Vagina (tissue), 2 donors: ENCODE results near the gene NMRAL1. TPM values are rescaled to one million over a fixed set of nuclear protein-coding genes. Genes with fewer than 3 reads are reported as not detected.

Experiments used
- DNase-seq, 2 donors: peaks; one replicate each; pipeline ENCODE4 v3.0.0-alpha.2; 2017; ENCODE audit errors: extremely low spot score in 2 of 2
- H3K27ac ChIP-seq: fragments of 200-600 bp; sonication (generic); one replicate; pipeline ENCODE4 v1.5.1; 2019
- H3K27me3 ChIP-seq: fragments of 200-600 bp; sonication (generic); one replicate; pipeline ENCODE4 v1.5.1; 2019
- H3K36me3 ChIP-seq, 2 donors: fragments of 200-600 bp; sonication (generic); one replicate each; pipeline ENCODE4 v1.5.1; 2017 to 2019
- H3K4me1 ChIP-seq: fragments of 200-600 bp; sonication (generic); one replicate; pipeline ENCODE4 v1.5.1; 2019
- H3K4me3 ChIP-seq, 2 donors: fragments of 200-600 bp; sonication (generic); 1 replicate in 1 of 2; 2 replicates in 1 of 2; pipeline ENCODE4 v1.5.1; 2016 to 2019
- H3K9me3 ChIP-seq: fragments of 200-600 bp; sonication (generic); one replicate; pipeline ENCODE4 v1.5.1; 2019
- CTCF ChIP-seq, 3 experiments: fragments of 450-650 bp in 2 of 3; fragments of 200-600 bp in 1 of 3; sonication (generic) in 1 of 3; IDR thresholded peaks; one replicate each; pipeline ENCODE4 v1.5.1; 2017 to 2019; ENCODE audit warnings: antibody characterized with exemption in 3 of 3, mild to moderate bottlenecking in 2 of 3, moderate library complexity in 2 of 3
- POLR2A ChIP-seq, 2 donors: fragments of 450-650 bp; IDR thresholded peaks; one replicate each; pipeline ENCODE4 v1.6.1; 2017; ENCODE audit warnings: antibody characterized with exemption in 2 of 2, mild to moderate bottlenecking in 2 of 2, moderate library complexity in 2 of 2
- POLR2AphosphoS5 ChIP-seq, 2 donors: sonication (generic); formaldehyde crosslinking; IDR thresholded peaks; one replicate each; pipeline ENCODE4 v1.9.0; 2017; ENCODE audit warnings: antibody characterized with exemption in 2 of 2, mild to moderate bottlenecking in 2 of 2, low read depth in 1 of 2; ENCODE audit not compliant: insufficient read depth in 1 of 2
- intact Hi-C: fragments of 100-400 bp; cut with DNase I; formaldehyde crosslinking; loops from one replicate; pipeline ENCODE4 v1.15.1; 2023
- total RNA-seq: library from RNA; depleted of rRNA; stranded (reverse); fragments of >200 nt; gene quantifications from one replicate; pipeline ENCODE4 v1.2.3, GENCODE V29; 2016

The NMRAL1 gene
- total RNA-seq, 1 donor from 2014 or later: 35.6 TPM

GRCh38 chr16:4481963-4482362, 7.5 kb upstream of the NMRAL1 start:
- intact Hi-C loops: no loop called here
- H3K27ac ChIP-seq: no peak overlapping the region
- peaks cover 0 to 4% of the 10 kb centered on the region in 2 donors for H3K36me3 ChIP-seq
- peaks cover 8% of the 10 kb centered on the region for H3K4me1 ChIP-seq
- H3K9me3 ChIP-seq: no peaks in the 10 kb centered on the region
- no peak overlapping the region for H3K4me3 ChIP-seq
- TF ChIP-seq POLR2A (IDR thresholded peaks at IDR 0.05) (no peak), POLR2AphosphoS5 (IDR thresholded peaks at IDR 0.05; ENCODE audit: insufficient read depth in 1 of 2, low read depth in 1 of 2) (no peak), CTCF (IDR thresholded peaks at IDR 0.05) (no peak)
- no peak for DNase-seq
- H3K27me3 ChIP-seq: no peaks in the 10 kb centered on the region

- no peak overlapping the region for H3K4me3 ChIP-seq
- no peaks in the 10 kb centered on the region for H3K27me3 ChIP-seq
- intact Hi-C loops: no loop called here
- H3K9me3 ChIP-seq: no peaks in the 10 kb centered on the region
- peaks cover 0 to 4% of the 10 kb centered on the region in 2 donors for H3K36me3 ChIP-seq
- no peak overlapping the region for H3K27ac ChIP-seq
- TF ChIP-seq POLR2A (IDR thresholded peaks at IDR 0.05) (no peak), POLR2AphosphoS5 (IDR thresholded peaks at IDR 0.05; ENCODE audit: insufficient read depth in 1 of 2, low read depth in 1 of 2) (no peak), CTCF (IDR thresholded peaks at IDR 0.05) (no peak)
- H3K4me1 ChIP-seq: peaks cover 9% of the 10 kb centered on the region
- no peak for DNase-seq
Observed at GRCh38 chr16:4481526-4481925, 7.1 kb upstream of the NMRAL1 start.

- intact Hi-C loops: no loop called here
- no peaks in the 10 kb centered on the region for H3K27me3 ChIP-seq
- H3K4me1 ChIP-seq: peaks cover 36% of the 10 kb centered on the region
- H3K9me3 ChIP-seq: no peaks in the 10 kb centered on the region
- H3K4me3 ChIP-seq: no peak overlapping the region
- TF ChIP-seq POLR2A (IDR thresholded peaks at IDR 0.05): no peak
- no peak for TF ChIP-seq CTCF (IDR thresholded peaks at IDR 0.05)
- TF ChIP-seq POLR2AphosphoS5 (IDR thresholded peaks at IDR 0.05; ENCODE audit: insufficient read depth in 1 of 2, low read depth in 1 of 2): peak in 1 of 2 donors; percentile 17
- no peaks in the 10 kb centered on the region for H3K36me3 ChIP-seq
- DNase-seq: no peak
- no peak overlapping the region for H3K27ac ChIP-seq
Observed at GRCh38 chr16:4477966-4478365, 3.5 kb upstream of the NMRAL1 start.

- Histone ChIP-seq H3K9me3 (no peaks in the 10 kb centered on the region), H3K4me3 (peak within 1 kb of the TSS; percentile 80 to 85), H3K27me3 (no peaks in the 10 kb centered on the region), H3K4me1 (peaks cover 37% of the 10 kb centered on the region), H3K36me3 (no peaks in the 10 kb centered on the region), H3K27ac (peak within 1 kb of the TSS; percentile 84)
- TF ChIP-seq POLR2A (IDR thresholded peaks at IDR 0.05): peak in 1 of 2 donors; percentile 76
- peak in 1 of 3 experiments; percentile 5 for TF ChIP-seq CTCF (IDR thresholded peaks at IDR 0.05)
- TF ChIP-seq POLR2AphosphoS5 (IDR thresholded peaks at IDR 0.05; ENCODE audit: insufficient read depth in 1 of 2, low read depth in 1 of 2): peak; percentile 69 to 84
- intact Hi-C loops: no loop called here
- DNase-seq: peak in 1 of 2 donors; percentile 92
Observed at GRCh38 chr16:4475880-4476788, 1.7 kb upstream of the NMRAL1 start, which contains the start of gene HMOX2. Gene HMOX2 (plus strand): TSS chr16:4476398. CDS start chr16:4505525, 29,127 bp downstream.

GRCh38 chr16:4472880-4473279, 1.5 kb downstream of the NMRAL1 start:
- H3K9me3 ChIP-seq: no peaks in the 10 kb centered on the region
- intact Hi-C loops: no loop called here
- no peak for TF ChIP-seq POLR2AphosphoS5 (IDR thresholded peaks at IDR 0.05; ENCODE audit: insufficient read depth in 1 of 2, low read depth in 1 of 2)
- TF ChIP-seq CTCF (IDR thresholded peaks at IDR 0.05): no peak
- TF ChIP-seq POLR2A (IDR thresholded peaks at IDR 0.05): no peak
- no peak for DNase-seq
- no peak overlapping the region for H3K4me3 ChIP-seq
- H3K4me1 ChIP-seq: peaks cover 37% of the 10 kb centered on the region
- H3K27me3 ChIP-seq: no peaks in the 10 kb centered on the region
- H3K27ac ChIP-seq: no peak overlapping the region
- peaks cover 0 to 6% of the 10 kb centered on the region in 2 donors for H3K36me3 ChIP-seq
